Inferior parietal cortex (tissue), 1 donor: Measurements from ENCODE around the gene GLRX3.
"Not testable (repeated sequence)": the region's sequence is repeated elsewhere in the genome, so short reads cannot be mapped to it uniquely, and the experiment has no call there.

ENCODE experiments used
- DNase-seq: peaks from one replicate; pipeline ENCODE4 v3.0.0-alpha.2; 2016; ENCODE audit errors: extremely low spot score

GLRX3 gene

GRCh38 chr10:130189608-130190054, 53.4 kb downstream of the GLRX3 start:
- DNase-seq = no peak

GRCh38 chr10:130190055-130190736, 54.0 kb downstream of the GLRX3 start:
- DNase-seq = peak; percentile 87

- DNase-seq = no peak
These were observed 54.5 kb downstream of the GLRX3 start for GRCh38 chr10:130190737-130191115.

GRCh38 chr10:130191380-130191779, 55.2 kb downstream of the GLRX3 start:
- no peak for DNase-seq

GRCh38 chr10:130192276-130192848, 56.2 kb downstream of the GLRX3 start:
- DNase-seq = no peak

GRCh38 chr10:130193033-130193432, 56.8 kb downstream of the GLRX3 start:
- no peak for DNase-seq

- no peak for DNase-seq
These were observed 57.5 kb downstream of the GLRX3 start for GRCh38 chr10:130193493-130194193.

GRCh38 chr10:130194194-130194990, 58.2 kb downstream of the GLRX3 start:
- DNase-seq = no peak

- no peak for DNase-seq
These were observed 58.9 kb downstream of the GLRX3 start for GRCh38 chr10:130194991-130195645.

GRCh38 chr10:130195746-130196294, 59.6 kb downstream of the GLRX3 start:
- no peak for DNase-seq

- DNase-seq = no peak
These were observed 60.6 kb downstream of the GLRX3 start for GRCh38 chr10:130196511-130197487.

GRCh38 chr10:130198651-130199050, 62.5 kb downstream of the GLRX3 start:
- no peak for DNase-seq

- no peak for DNase-seq
These were observed 64.2 kb downstream of the GLRX3 start for GRCh38 chr10:130200179-130201042.

- DNase-seq = no peak
These were observed 64.8 kb downstream of the GLRX3 start for GRCh38 chr10:130201043-130201380.

- DNase-seq = not testable (repeated sequence)
These were observed 66.0 kb downstream of the GLRX3 start for GRCh38 chr10:130202150-130202549.

GRCh38 chr10:130202984-130203621, 66.9 kb downstream of the GLRX3 start:
- DNase-seq = no peak

- DNase-seq = no peak
These were observed 67.4 kb downstream of the GLRX3 start for GRCh38 chr10:130203626-130204025.

GRCh38 chr10:130206216-130206737, 70.1 kb downstream of the GLRX3 start:
- no peak for DNase-seq

- DNase-seq = no peak
These were observed 71.0 kb downstream of the GLRX3 start for GRCh38 chr10:130207205-130207604.
